ENCODE measurements around the gene KANSL1L.

The KANSL1L gene

GRCh38 chr2:210157526-210157925 lies 13.7 kb downstream of the KANSL1L start:
- Histone ChIP-seq H3K9ac (ENCODE audit: low read length) (no peak overlapping the region), H3K4me1 (ENCODE audit: low read length) (no peaks in the 10 kb centered on the region), H2AFZ (ENCODE audit: low read length) (no peak overlapping the region), H3K79me2 (ENCODE audit: low read length) (peaks cover 12% of the 10 kb centered on the region; the same call in 1 of the 2 replicates), H3K4me3 (ENCODE audit: low read length) (no peak overlapping the region), H3K36me3 (replicated peaks; ENCODE audit: insufficient read depth, low read length) (no peaks in the 10 kb centered on the region), H3K27ac (ENCODE audit: low read length) (no peak overlapping the region), H3F3A (ENCODE audit: insufficient read depth, low read length) (no peaks in the 10 kb centered on the region), H4K20me1 (ENCODE audit: insufficient read depth, low read length) (no peaks in the 10 kb centered on the region), H3K27me3 (replicated peaks; ENCODE audit: insufficient read depth, low read length) (no peaks in the 10 kb centered on the region), H3K9me3 (replicated peaks; ENCODE audit: insufficient read depth, low read length) (no peaks in the 10 kb centered on the region), H3K4me2 (ENCODE audit: low read depth, low read length) (no peak overlapping the region), H3K9me2 (replicated peaks; ENCODE audit: insufficient read depth, low read length) (no peaks in the 10 kb centered on the region)
- no peak for DNase-seq
- no peak for TF ChIP-seq EZH2 (optimal IDR thresholded peaks at IDR 0.05; ENCODE audit: low read depth, low read length)
- TF ChIP-seq EZH2phosphoT487 (IDR thresholded peaks at IDR 0.05; ENCODE audit: low read length) = no peak
- TF ChIP-seq, protein P1, sequence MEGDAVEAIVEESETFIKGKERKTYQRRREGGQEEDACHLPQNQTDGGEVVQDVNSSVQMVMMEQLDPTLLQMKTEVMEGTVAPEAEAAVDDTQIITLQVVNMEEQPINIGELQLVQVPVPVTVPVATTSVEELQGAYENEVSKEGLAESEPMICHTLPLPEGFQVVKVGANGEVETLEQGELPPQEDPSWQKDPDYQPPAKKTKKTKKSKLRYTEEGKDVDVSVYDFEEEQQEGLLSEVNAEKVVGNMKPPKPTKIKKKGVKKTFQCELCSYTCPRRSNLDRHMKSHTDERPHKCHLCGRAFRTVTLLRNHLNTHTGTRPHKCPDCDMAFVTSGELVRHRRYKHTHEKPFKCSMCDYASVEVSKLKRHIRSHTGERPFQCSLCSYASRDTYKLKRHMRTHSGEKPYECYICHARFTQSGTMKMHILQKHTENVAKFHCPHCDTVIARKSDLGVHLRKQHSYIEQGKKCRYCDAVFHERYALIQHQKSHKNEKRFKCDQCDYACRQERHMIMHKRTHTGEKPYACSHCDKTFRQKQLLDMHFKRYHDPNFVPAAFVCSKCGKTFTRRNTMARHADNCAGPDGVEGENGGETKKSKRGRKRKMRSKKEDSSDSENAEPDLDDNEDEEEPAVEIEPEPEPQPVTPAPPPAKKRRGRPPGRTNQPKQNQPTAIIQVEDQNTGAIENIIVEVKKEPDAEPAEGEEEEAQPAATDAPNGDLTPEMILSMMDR (IDR thresholded peaks at IDR 0.05; ENCODE audit: low read length) = no peak

GRCh38 chr2:210147614-210148013 lies 23.6 kb downstream of the KANSL1L start:
- H3K9me3 ChIP-seq (replicated peaks; ENCODE audit: insufficient read depth, low read length) = no peaks in the 10 kb centered on the region
- no peaks in the 10 kb centered on the region for H3K27me3 ChIP-seq (replicated peaks; ENCODE audit: insufficient read depth, low read length)
- TF ChIP-seq, protein P1 (IDR thresholded peaks at IDR 0.05; ENCODE audit: low read length) = no peak
- TF ChIP-seq EZH2phosphoT487 (IDR thresholded peaks at IDR 0.05; ENCODE audit: low read length) (no peak), EZH2 (optimal IDR thresholded peaks at IDR 0.05; ENCODE audit: low read depth, low read length) (no peak)
- H4K20me1 ChIP-seq (ENCODE audit: insufficient read depth, low read length) = no peaks in the 10 kb centered on the region
- H3K36me3 ChIP-seq (replicated peaks; ENCODE audit: insufficient read depth, low read length) = no peaks in the 10 kb centered on the region; the same call in 1 of the 2 replicates
- no peak overlapping the region for H3K4me2 ChIP-seq (ENCODE audit: low read depth, low read length)
- H3K4me1 ChIP-seq (ENCODE audit: low read length) = no peaks in the 10 kb centered on the region
- peaks cover 3% of the 10 kb centered on the region; the same call in 1 of the 2 replicates for H3K79me2 ChIP-seq (ENCODE audit: low read length)
- H3K4me3 ChIP-seq (ENCODE audit: low read length) = no peak overlapping the region
- H2AFZ ChIP-seq (ENCODE audit: low read length) = no peak overlapping the region
- H3K9ac ChIP-seq (ENCODE audit: low read length) = no peak overlapping the region
- H3K27ac ChIP-seq (ENCODE audit: low read length) = no peak overlapping the region
- no peak for DNase-seq
- H3F3A ChIP-seq (ENCODE audit: insufficient read depth, low read length) = no peaks in the 10 kb centered on the region
- no peaks in the 10 kb centered on the region for H3K9me2 ChIP-seq (replicated peaks; ENCODE audit: insufficient read depth, low read length)

DNA sequence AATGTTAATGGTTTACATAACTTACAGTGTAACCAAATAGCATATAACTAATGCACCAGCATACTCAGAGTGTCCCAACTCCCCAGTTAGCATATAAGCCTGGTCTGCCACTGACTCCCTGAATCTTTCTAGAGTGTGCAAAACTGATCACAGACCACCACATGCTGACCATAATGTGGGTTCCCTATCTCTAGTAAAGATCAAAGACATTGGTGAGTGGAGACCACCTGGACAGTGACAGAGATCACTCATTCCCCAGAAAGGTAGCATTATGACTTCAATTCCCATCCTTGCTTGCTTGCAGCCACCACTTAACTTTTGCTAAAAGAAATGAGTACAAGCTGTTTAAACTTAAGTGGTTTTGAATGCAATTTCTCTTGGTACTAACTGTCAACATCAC lies 39.0 kb downstream of the KANSL1L start:
- Histone ChIP-seq H3K27ac (ENCODE audit: low read length) (no peak overlapping the region), H3K4me1 (ENCODE audit: low read length) (no peaks in the 10 kb centered on the region), H3F3A (ENCODE audit: insufficient read depth, low read length) (no peaks in the 10 kb centered on the region), H3K9ac (ENCODE audit: low read length) (no peak overlapping the region), H3K4me3 (ENCODE audit: low read length) (no peak overlapping the region), H3K4me2 (ENCODE audit: low read depth, low read length) (no peak overlapping the region), H3K9me2 (replicated peaks; ENCODE audit: insufficient read depth, low read length) (no peaks in the 10 kb centered on the region), H3K79me2 (ENCODE audit: low read length) (no peaks in the 10 kb centered on the region), H4K20me1 (ENCODE audit: insufficient read depth, low read length) (no peaks in the 10 kb centered on the region), H3K27me3 (replicated peaks; ENCODE audit: insufficient read depth, low read length) (no peaks in the 10 kb centered on the region), H3K36me3 (replicated peaks; ENCODE audit: insufficient read depth, low read length) (no peaks in the 10 kb centered on the region), H3K9me3 (replicated peaks; ENCODE audit: insufficient read depth, low read length) (no peaks in the 10 kb centered on the region), H2AFZ (ENCODE audit: low read length) (no peak overlapping the region)
- DNase-seq = no peak
- TF ChIP-seq EZH2phosphoT487 (IDR thresholded peaks at IDR 0.05; ENCODE audit: low read length) (no peak), EZH2 (optimal IDR thresholded peaks at IDR 0.05; ENCODE audit: low read depth, low read length) (no peak)
- TF ChIP-seq, protein P1 (IDR thresholded peaks at IDR 0.05; ENCODE audit: low read length) = no peak

Data from MM.1S (cell line).